GM18511 (cell line): Measurements from ENCODE around the gene KANSL1L.
"Not testable (repeated sequence)": the region's sequence is repeated elsewhere in the genome, so short reads cannot be mapped to it uniquely, and the experiment has no call there.

Source experiments
- ATAC-seq: cut with Tn5 transposase; IDR thresholded peaks from one replicate; pipeline ENCODE4 v1.9.1; 2021; ENCODE audit warnings: mild to moderate bottlenecking, moderate library complexity; ENCODE audit not compliant: unreplicated experiment

KANSL1L gene

GRCh38 chr2:210171309-210172218 is at the start of gene KANSL1L:
Gene KANSL1L, minus strand, starts transcription at chr2:210171409. Its CDS starts 16,827 bp downstream, at chr2:210154582.
- ATAC-seq, result peak; percentile 75

- ATAC-seq, result no peak
These were observed 43.9 kb upstream of the KANSL1L start for GRCh38 chr2:210215120-210215519.

GRCh38 chr2:210210185-210210584 is 39.0 kb upstream of the KANSL1L start:
- ATAC-seq, result no peak

- no peak for ATAC-seq
These were observed 36.7 kb upstream of the KANSL1L start for GRCh38 chr2:210207929-210208328.

GRCh38 chr2:210203558-210203957 is 32.3 kb upstream of the KANSL1L start:
- no peak for ATAC-seq

GRCh38 chr2:210203147-210203546 is 31.9 kb upstream of the KANSL1L start:
- ATAC-seq, result no peak

GRCh38 chr2:210199854-210200253 is 28.6 kb upstream of the KANSL1L start:
- no peak for ATAC-seq

- peak; percentile 45 for ATAC-seq
These were observed 28.1 kb upstream of the KANSL1L start for GRCh38 chr2:210199186-210199765.

- no peak for ATAC-seq
These were observed 27.1 kb upstream of the KANSL1L start for GRCh38 chr2:210198326-210198725.

- ATAC-seq, result no peak
These were observed 26.5 kb upstream of the KANSL1L start for GRCh38 chr2:210197720-210198119.

- ATAC-seq, result peak; percentile 45
These were observed 24.1 kb upstream of the KANSL1L start for GRCh38 chr2:210195101-210195852.

- peak; percentile 55 for ATAC-seq
These were observed 19.1 kb upstream of the KANSL1L start for GRCh38 chr2:210190345-210190744.

- ATAC-seq, result peak; percentile 62
These were observed 18.4 kb upstream of the KANSL1L start for GRCh38 chr2:210189452-210190138.

GRCh38 chr2:210188755-210189154 is 17.5 kb upstream of the KANSL1L start:
- ATAC-seq, result no peak

GRCh38 chr2:210188190-210188589 is 17.0 kb upstream of the KANSL1L start:
- ATAC-seq, result no peak

- not testable (repeated sequence) for ATAC-seq
These were observed 12.7 kb upstream of the KANSL1L start for GRCh38 chr2:210183936-210184335.

- ATAC-seq, result not testable (repeated sequence)
These were observed 10.4 kb upstream of the KANSL1L start for GRCh38 chr2:210181606-210182088.

- not testable (repeated sequence) for ATAC-seq
These were observed 9.9 kb upstream of the KANSL1L start for GRCh38 chr2:210181033-210181605.

GRCh38 chr2:210180477-210180876 is 9.3 kb upstream of the KANSL1L start:
- ATAC-seq, result no peak

GRCh38 chr2:210179351-210179990 is 8.3 kb upstream of the KANSL1L start:
- ATAC-seq, result no peak
